ENCODE results near the gene SAT1. TPM values are rescaled to one million over a fixed set of nuclear protein-coding genes. Genes with fewer than 3 reads are reported as not detected.

The SAT1 gene
- total RNA-seq, 2 donors from 2014 or later = 483 to 493 TPM

- DNase-seq = peak in 2 of 4 donors; percentile 18 to 21
These were observed 14.6 kb downstream of the SAT1 start for GRCh38 chrX:23797371-23798128.

GRCh38 chrX:23799469-23800065, 16.6 kb downstream of the SAT1 start:
- no peak for DNase-seq
- WGBS, 2 donors = 65% methylated on average over 6 of the region's 6 CpGs
- Histone ChIP-seq H3K4me3 (no peak overlapping the region), H3K27ac (peak overlapping the region in 3 of 4 donors; percentile 18 to 69 (median 54)), H3K9me3 (no peaks in the 10 kb centered on the region), H3K36me3 (replicated peaks in 1 of 2; ENCODE audit: insufficient read depth in 1 of 2, low read depth in 2 of 2) (no peaks in the 10 kb centered on the region), H3K4me1 (peaks cover 23% of the 10 kb centered on the region), H3K27me3 (no peaks in the 10 kb centered on the region)
- TF ChIP-seq POLR2A (IDR thresholded peaks at IDR 0.05) (no peak), CTCF (IDR thresholded peaks at IDR 0.05) (no peak)
- no peak for ATAC-seq
- intact Hi-C loops (cut with DNase I) = no loop called here

More at GRCh38 chrX:23797371-23798128, 14.6 kb downstream of the SAT1 start:
- TF ChIP-seq POLR2A (IDR thresholded peaks at IDR 0.05) = peak in 1 of 3 donors; percentile 44
- TF ChIP-seq CTCF (IDR thresholded peaks at IDR 0.05) = peak in 1 of 7 experiments; percentile 2
- H3K36me3 ChIP-seq (replicated peaks in 1 of 2; ENCODE audit: insufficient read depth in 1 of 2, low read depth in 2 of 2) = no peaks in the 10 kb centered on the region
- no peaks in the 10 kb centered on the region for H3K9me3 ChIP-seq
- peak; percentile 89 for ATAC-seq
- peak overlapping the region; percentile 33 to 75 (median 62) for H3K27ac ChIP-seq
- WGBS, 2 donors = 62 to 64% methylated on average over 11 to 12 of the region's 12 CpGs
- intact Hi-C loops (cut with DNase I) = no loop called here
- H3K4me3 ChIP-seq = no peak overlapping the region
- H3K27me3 ChIP-seq = no peaks in the 10 kb centered on the region
- H3K4me1 ChIP-seq = peaks cover 15% of the 10 kb centered on the region

- no peaks in the 10 kb centered on the region for H3K9me3 ChIP-seq
- no peak for DNase-seq
- intact Hi-C loops (cut with DNase I) = no loop called here
- TF ChIP-seq POLR2A (IDR thresholded peaks at IDR 0.05) (no peak), CTCF (IDR thresholded peaks at IDR 0.05) (no peak)
- no peaks in the 10 kb centered on the region for H3K27me3 ChIP-seq
- peak overlapping the region in 2 of 4 donors; percentile 6 to 77 for H3K27ac ChIP-seq
- WGBS, 2 donors = 79 to 86% methylated on average over 5 of the region's 5 CpGs
- H3K4me1 ChIP-seq = peaks cover 22% of the 10 kb centered on the region
- ATAC-seq = no peak
- H3K4me3 ChIP-seq = no peak overlapping the region
- no peaks in the 10 kb centered on the region for H3K36me3 ChIP-seq (replicated peaks in 1 of 2; ENCODE audit: insufficient read depth in 1 of 2, low read depth in 2 of 2)
These were observed 19.5 kb downstream of the SAT1 start for GRCh38 chrX:23802431-23802830.

GRCh38 chrX:23803931-23804381, 21.0 kb downstream of the SAT1 start:
- no peaks in the 10 kb centered on the region for H3K36me3 ChIP-seq (replicated peaks in 1 of 2; ENCODE audit: insufficient read depth in 1 of 2, low read depth in 2 of 2)
- ATAC-seq (peak; percentile 81), DNase-seq (peak in 3 of 4 donors; percentile 16 to 63 (median 37))
- H3K9me3 ChIP-seq = no peaks in the 10 kb centered on the region
- no peak overlapping the region for H3K4me3 ChIP-seq
- TF ChIP-seq POLR2A (IDR thresholded peaks at IDR 0.05) (peak in 1 of 3 donors; percentile 36), CTCF (IDR thresholded peaks at IDR 0.05) (no peak)
- H3K27ac ChIP-seq = peak overlapping the region; percentile 48 to 77 (median 66)
- peaks cover 23% of the 10 kb centered on the region for H3K4me1 ChIP-seq
- intact Hi-C loops (cut with DNase I) = no loop called here
- no peaks in the 10 kb centered on the region for H3K27me3 ChIP-seq
- 43 to 54% methylated on average over 4 to 5 of the region's 5 CpGs for whole genome bisulfite sequencing, 2 donors

Data from body of pancreas (tissue), 4 donors.